Gastrocnemius medialis (tissue), 4 donors: ENCODE results near the gene NUP214.

ENCODE experiments used
- CTCF ChIP-seq, 5 experiments: fragments of 450-650 bp in 3 of 5; fragments of 200-600 bp in 2 of 5; sonication (generic) in 2 of 5; IDR thresholded peaks in 4 of 5; conservative IDR thresholded peaks in 1 of 5; 1 replicate in 4 of 5; 2 replicates in 1 of 5; pipeline ENCODE4 v1.5.1; 2016 to 2019; ENCODE audit warnings: antibody characterized with exemption in 5 of 5, mild to moderate bottlenecking in 3 of 5, moderate library complexity in 3 of 5
- POLR2A ChIP-seq, 2 donors: fragments of 450-650 bp; IDR thresholded peaks; one replicate each; pipeline ENCODE4 v1.6.1; 2017; ENCODE audit warnings: antibody characterized with exemption in 2 of 2, mild to moderate bottlenecking in 2 of 2, moderate library complexity in 2 of 2

- TF ChIP-seq POLR2A (IDR thresholded peaks at IDR 0.05) (no peak), CTCF (IDR thresholded peaks at IDR 0.05 in 4 of 5, conservative IDR thresholded peaks at IDR 0.05 in 1 of 5) (no peak)
These were observed 95.1 kb downstream of the NUP214 start for GRCh38 chr9:131220485-131220884.
